ENCODE measurements around the gene C14orf119. TPM values are rescaled to one million over a fixed set of nuclear protein-coding genes. Genes with fewer than 3 reads are reported as not detected.

Gene C14orf119
- total RNA-seq, 6 experiments from 2014 or later, result 10.7 to 22.6 (median 14.1) TPM

- Histone ChIP-seq H3K27ac (no peak overlapping the region), H3K36me3 (no peaks in the 10 kb centered on the region), H3K4me3 (no peak overlapping the region), H3K4me1 (no peaks in the 10 kb centered on the region), H3K27me3 (no peaks in the 10 kb centered on the region), H3K9me3 (no peaks in the 10 kb centered on the region)
- ATAC-seq, result no peak
- intact Hi-C loops (cut with DNase I), result loop anchor here in 1 of 2 donors (10.0 kb wide), 1 partner anchor 263 kb away; no protein-coding TSS in a partner anchor
- WGBS (ENCODE audit: insufficient coverage, low coverage, low lambda C conversion rate, missing lambda C conversion rate), result 79% methylated on average over 6 of the region's 6 CpGs
- no peak for DNase-seq
- TF ChIP-seq POLR2A (IDR thresholded peaks at IDR 0.05) (no peak), CTCF (IDR thresholded peaks at IDR 0.05) (no peak)
Observed at GRCh38 chr14:23122086-23122485, 26.8 kb downstream of the C14orf119 start.

GRCh38 chr14:23123419-23123818, 28.1 kb downstream of the C14orf119 start:
- intact Hi-C loops (cut with DNase I), result loop anchor here in 1 of 2 donors (10.0 kb wide), 1 partner anchor 261 kb away; no protein-coding TSS in a partner anchor
- DNase-seq, result no peak
- Histone ChIP-seq H3K27ac (no peak overlapping the region), H3K27me3 (no peaks in the 10 kb centered on the region), H3K4me3 (no peak overlapping the region), H3K4me1 (no peaks in the 10 kb centered on the region), H3K36me3 (no peaks in the 10 kb centered on the region), H3K9me3 (no peaks in the 10 kb centered on the region)
- ATAC-seq, result no peak
- WGBS (ENCODE audit: insufficient coverage, low coverage, low lambda C conversion rate, missing lambda C conversion rate), result 55% methylated on average over 4 of the region's 8 CpGs
- TF ChIP-seq CTCF (IDR thresholded peaks at IDR 0.05) (no peak), POLR2A (IDR thresholded peaks at IDR 0.05) (no peak)

- Histone ChIP-seq H3K4me3 (no peak overlapping the region), H3K36me3 (no peaks in the 10 kb centered on the region), H3K4me1 (no peaks in the 10 kb centered on the region), H3K27ac (no peak overlapping the region), H3K9me3 (no peaks in the 10 kb centered on the region), H3K27me3 (no peaks in the 10 kb centered on the region)
- intact Hi-C loops (cut with DNase I), result loop anchor here in 1 of 2 donors (10.0 kb wide), 1 partner anchor 260 kb away; no protein-coding TSS in a partner anchor
- no peak for ATAC-seq
- TF ChIP-seq POLR2A (IDR thresholded peaks at IDR 0.05) (no peak), CTCF (IDR thresholded peaks at IDR 0.05) (no peak)
- WGBS (ENCODE audit: insufficient coverage, low coverage, low lambda C conversion rate, missing lambda C conversion rate), result 78% methylated on average over 13 of the region's 13 CpGs
- DNase-seq, result no peak
Observed at GRCh38 chr14:23124337-23124954, 29.1 kb downstream of the C14orf119 start.

DNA sequence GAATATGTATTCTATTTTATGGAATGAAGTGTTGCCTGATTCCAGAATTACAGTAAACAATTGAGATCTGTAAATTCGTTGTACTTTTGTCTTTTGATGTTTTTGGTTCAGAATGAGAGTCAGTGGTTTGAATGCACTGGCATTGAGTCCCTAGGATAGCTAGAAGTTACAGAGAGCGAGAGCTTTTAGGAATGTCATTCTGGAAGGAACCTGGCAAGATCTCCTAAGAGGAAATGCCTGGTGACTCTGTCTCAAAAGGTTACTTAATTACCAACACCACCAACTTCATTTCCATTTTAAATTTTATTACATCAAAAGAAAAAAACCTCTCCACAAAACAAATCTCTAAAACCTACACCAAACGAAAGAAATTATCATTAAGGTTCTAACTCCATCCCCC, 29.7 kb downstream of the C14orf119 start:
- no peak overlapping the region for H3K27ac ChIP-seq
- no peaks in the 10 kb centered on the region for H3K4me1 ChIP-seq
- 25% methylated on average over 3 of the region's 3 CpGs for WGBS (ENCODE audit: insufficient coverage, low coverage, low lambda C conversion rate, missing lambda C conversion rate)
- ATAC-seq, result no peak
- DNase-seq, result no peak
- H3K4me3 ChIP-seq, result no peak overlapping the region
- no peaks in the 10 kb centered on the region for H3K36me3 ChIP-seq
- intact Hi-C loops (cut with DNase I), result loop anchor here (5.0 to 10.0 kb wide), 2 partner anchors 62 to 260 kb away; no protein-coding TSS in a partner anchor
- TF ChIP-seq POLR2A (IDR thresholded peaks at IDR 0.05), result no peak
- TF ChIP-seq CTCF (IDR thresholded peaks at IDR 0.05), result no peak
- H3K27me3 ChIP-seq, result no peaks in the 10 kb centered on the region
- H3K9me3 ChIP-seq, result no peaks in the 10 kb centered on the region
